HCT116 (cell line): ENCODE data around the gene POLR2A. TPM values are rescaled to one million over a fixed set of nuclear protein-coding genes. Genes with fewer than 3 reads are reported as not detected.

Source experiments
- ATAC-seq: fragments of 200-7000 bp; cut with Tn5 transposase; 2 replicates; pipeline ENCODE4 v1.9.1; 2020; ENCODE audit warnings: mild to moderate bottlenecking, moderate library complexity
- BruUV-seq: library from RNA; stranded (reverse); fragments of 400-500 nt; replicated peaks from 2 replicates; lab custom pipeline; 2021; lab: Mats Ljungman, UMichigan
- CTCF ChIA-PET: fragments of 300-600 bp; sonication (Branson Sonifier 250); formaldehyde crosslinking; loops from one replicate; lab custom pipeline; 2021; ENCODE audit warnings: antibody characterized with exemption; lab: Charles Lee
- POLR2A ChIA-PET: fragments of 300-600, 350-600 bp; sonication (Branson Sonifier 250); formaldehyde crosslinking; loops from one replicate; lab custom pipeline; 2021; ENCODE audit warnings: antibody characterized with exemption; lab: Charles Lee
- RAD21 ChIA-PET, 2 experiments: fragments of 300-600 bp; sonication (Branson Sonifier 250); formaldehyde crosslinking; loops; one replicate each; lab custom pipeline; 2023; ENCODE audit warnings: low total read pairs in 2 of 2; ENCODE audit not compliant: uncharacterized antibody in 2 of 2, unreplicated experiment in 2 of 2, low non-redundant PET in 1 of 2; lab: Charles Lee
- DNase-seq: peaks from one replicate; pipeline ENCODE4 v3.0.0-alpha.2; 2010; ENCODE audit warnings: low read depth, low spot score
- H2AFZ ChIP-seq: fragments of 200-600 bp; shearing (Covaris generic), sonication (generic); 2 replicates; pipeline ENCODE4 v1.6.1; 2017; ENCODE audit warnings: low read depth, mixed run types, mixed read lengths, antibody characterized with exemption, low read length; ENCODE audit not compliant: poor library complexity, severe bottlenecking
- H3K27ac ChIP-seq: 2 replicates; pipeline ENCODE4 v1.5.1; 2012; ENCODE audit warnings: low read depth, low read length
- H3K27me3 ChIP-seq: fragments of 200-600 bp; sonication (generic); 2 replicates; pipeline ENCODE4 v1.6.1; 2016; ENCODE audit warnings: mixed run types, low read length, mixed read lengths; ENCODE audit not compliant: insufficient read depth
- H3K36me3 ChIP-seq, 2 experiments: fragments of 200-500 bp in 1 of 2; fragments of 200-600 bp in 1 of 2; sonication (Bioruptor generic) in 1 of 2; sonication (generic) in 1 of 2; 2 replicates each; pipeline versions ENCODE4 v1.5.1 to v1.6.1; 2014 to 2016; ENCODE audit warnings: low read length in 2 of 2, inconsistent platforms in 1 of 2, mixed read lengths in 1 of 2, mixed run types in 1 of 2; ENCODE audit not compliant: insufficient read depth in 2 of 2, control insufficient read depth in 1 of 2
- H3K4me1 ChIP-seq, 2 experiments: fragments of 200-600 bp in 1 of 2; sonication (generic) in 1 of 2; 2 replicates each; pipeline versions ENCODE4 v1.5.1 to v1.6.1; 2012 to 2017; ENCODE audit warnings: low read length in 2 of 2, inconsistent platforms in 1 of 2, mild to moderate bottlenecking in 1 of 2, mixed read lengths in 1 of 2, mixed run types in 1 of 2, moderate library complexity in 1 of 2; ENCODE audit not compliant: insufficient read depth in 2 of 2, control insufficient read depth in 1 of 2
- H3K4me2 ChIP-seq: fragments of 200-600 bp; sonication (generic); 2 replicates; pipeline ENCODE4 v1.6.1; 2017; ENCODE audit warnings: mixed run types, low read length, mixed read lengths
- H3K4me3 ChIP-seq, 2 experiments: fragments of 200-600 bp in 1 of 2; sonication (generic) in 1 of 2; replicated peaks in 1 of 2; 2 replicates each; pipeline ENCODE4 v1.5.1; 2011 to 2016; ENCODE audit warnings: low read length in 2 of 2, control low read depth in 1 of 2, low read depth in 1 of 2, mild to moderate bottlenecking in 1 of 2, mixed read lengths in 1 of 2, mixed run types in 1 of 2
- H3K79me2 ChIP-seq: fragments of 200-600 bp; sonication (generic); 2 replicates; pipeline ENCODE4 v1.6.1; 2017; ENCODE audit warnings: mild to moderate bottlenecking, mixed run types, low read length, moderate library complexity, mixed read lengths; ENCODE audit not compliant: insufficient read depth
- H3K9ac ChIP-seq: fragments of 200-600 bp; sonication (generic); 2 replicates; pipeline ENCODE4 v1.6.1; 2016; ENCODE audit warnings: low read length, mixed read lengths
- H3K9me2 ChIP-seq: fragments of 200-600 bp; sonication (generic), shearing (Covaris generic); 2 replicates; pipeline ENCODE4 v1.6.1; 2017; ENCODE audit warnings: mixed run types, mild to moderate bottlenecking, moderate library complexity; ENCODE audit not compliant: insufficient read depth
- H3K9me3 ChIP-seq, 2 experiments: fragments of 200-500 bp in 1 of 2; fragments of 200-600 bp in 1 of 2; sonication (Bioruptor generic) in 1 of 2; sonication (generic) in 1 of 2; 2 replicates each; pipeline ENCODE4 v1.6.1; 2014 to 2017; ENCODE audit warnings: low read length in 2 of 2, mixed read lengths in 2 of 2, inconsistent platforms in 1 of 2, low read depth in 1 of 2, mild to moderate bottlenecking in 1 of 2, mixed run types in 1 of 2, moderate library complexity in 1 of 2; ENCODE audit not compliant: control insufficient read depth in 1 of 2, insufficient read depth in 1 of 2
- H4K20me1 ChIP-seq: fragments of 200-600 bp; sonication (generic), shearing (Covaris generic); 2 replicates; pipeline ENCODE4 v1.6.1; 2017; ENCODE audit warnings: mixed run types, mild to moderate bottlenecking, moderate library complexity; ENCODE audit not compliant: insufficient read depth
- ATF3 ChIP-seq: IDR thresholded peaks from 2 replicates; pipeline ENCODE4 v1.6.1; 2012
- EGR1 ChIP-seq: IDR thresholded peaks from 2 replicates; pipeline ENCODE4 v1.6.1; 2012; ENCODE audit warnings: low read depth
- POLR2A ChIP-seq: IDR thresholded peaks from 2 replicates; pipeline ENCODE4 v1.7.0; 2011; ENCODE audit warnings: borderline replicate concordance; ENCODE audit not compliant: insufficient read depth, insufficient read length; ENCODE audit errors: extremely low read depth
- POLR2AphosphoS5 ChIP-seq: IDR thresholded peaks from 2 replicates; pipeline ENCODE4 v1.6.1; 2011; ENCODE audit warnings: mild to moderate bottlenecking, low read depth, low read length, moderate library complexity
- RAD21 ChIP-seq: IDR thresholded peaks from 2 replicates; pipeline ENCODE4 v1.6.1; 2012; ENCODE audit warnings: low read depth, mild to moderate bottlenecking
- SP1 ChIP-seq: IDR thresholded peaks from 2 replicates; pipeline ENCODE4 v1.6.1; 2012; ENCODE audit warnings: low read depth
- YY1 ChIP-seq: IDR thresholded peaks from 2 replicates; pipeline ENCODE4 v1.6.1; 2011; ENCODE audit warnings: low read length, low read depth, moderate library complexity, mild to moderate bottlenecking; ENCODE audit not compliant: insufficient replicate concordance; ENCODE audit errors: extremely low read depth
- ZBTB33 ChIP-seq: IDR thresholded peaks from 2 replicates; pipeline ENCODE4 v1.6.1; 2011; ENCODE audit warnings: mild to moderate bottlenecking, low read length, moderate library complexity; ENCODE audit not compliant: insufficient replicate concordance; ENCODE audit errors: extremely low read depth
- ZNF274 ChIP-seq: fragments of 200-500 bp; sonication (Bioruptor generic); IDR thresholded peaks from 2 replicates; pipeline ENCODE4 v1.6.1; 2014; ENCODE audit warnings: mild to moderate bottlenecking, low read depth, low read length, inconsistent platforms
- intact Hi-C: fragments of 100-400 bp; cut with micrococcal nuclease; formaldehyde crosslinking; loops from 2 replicates; pipeline ENCODE4 v1.10.0; 2022
- total RNA-seq: library from RNA; stranded (reverse); gene quantifications from one replicate; pipeline ENCODE4 v1.2.1, GENCODE V29; 2021; ENCODE audit not compliant: unreplicated experiment

Gene POLR2A
- total RNA-seq, 1 experiment from 2014 or later = 205 TPM

GRCh38 chr17:7466318-7466638 is 17.9 kb upstream of the POLR2A start:
- intact Hi-C loops = no loop called here
- Histone ChIP-seq H3K9me2 (no peaks in the 10 kb centered on the region), H3K9me3 (no peaks in the 10 kb centered on the region), H3K4me3 (no peak overlapping the region), H3K27ac (no peak overlapping the region), H3K36me3 (no peaks in the 10 kb centered on the region; a peak in 2 of 4 replicates), H3K4me1 (peaks cover 0 to 5% of the 10 kb centered on the region in 2 experiments; a peak in 1 of 4 replicates), H2AFZ (no peak overlapping the region), H3K9ac (no peak overlapping the region), H3K79me2 (peaks cover 2% of the 10 kb centered on the region; the same call in 1 of the 2 replicates), H4K20me1 (no peaks in the 10 kb centered on the region), H3K4me2 (no peak overlapping the region), H3K27me3 (no peaks in the 10 kb centered on the region)
- RAD21 ChIA-PET = no interaction called here
- BruUV-seq = no TSS peak
- TF ChIP-seq RAD21 (no peak), ZBTB33 (no peak), YY1 (no peak), SP1 (no peak), POLR2AphosphoS5 (no peak), ZNF274 (no peak), EGR1 (no peak), ATF3 (no peak), POLR2A (no peak)
- CTCF ChIA-PET = no interaction called here
- DNase-seq (no peak), ATAC-seq (no peak)
- POLR2A ChIA-PET = interaction anchor here (1.0 kb wide), 1 partner anchor 62 kb away, joined by 3 read pairs; the partner anchor contains the start of gene TMEM256
